Measurements from ENCODE around the gene SALL3.

GRCh38 chr18:78975292-78975691 is 4.3 kb upstream of the SALL3 start:
- TF ChIP-seq CTCF (IDR thresholded peaks at IDR 0.05) (no peak), POLR2A (IDR thresholded peaks at IDR 0.05) (no peak)

Data from lower leg skin (tissue), 3 donors.